SK-N-MC (cell line): Measurements from ENCODE around the gene SV2C.

ENCODE experiments used
- EZH2 ChIP-seq: fragments of 200-600 bp; sonication (generic); IDR thresholded peaks from one replicate; pipeline ENCODE4 v1.6.1; 2017; ENCODE audit warnings: antibody characterized with exemption
- FOXP2 ChIP-seq: optimal IDR thresholded peaks from 2 replicates; pipeline ENCODE3; 2011; ENCODE audit warnings: mild to moderate bottlenecking, moderate library complexity; ENCODE audit not compliant: insufficient read depth; ENCODE audit errors: extremely low read length, control extremely low read depth
- POLR2AphosphoS5 ChIP-seq: IDR thresholded peaks from 2 replicates; pipeline ENCODE4 v1.6.1; 2012; ENCODE audit warnings: mild to moderate bottlenecking, low read depth, low read length, borderline replicate concordance

DNA sequence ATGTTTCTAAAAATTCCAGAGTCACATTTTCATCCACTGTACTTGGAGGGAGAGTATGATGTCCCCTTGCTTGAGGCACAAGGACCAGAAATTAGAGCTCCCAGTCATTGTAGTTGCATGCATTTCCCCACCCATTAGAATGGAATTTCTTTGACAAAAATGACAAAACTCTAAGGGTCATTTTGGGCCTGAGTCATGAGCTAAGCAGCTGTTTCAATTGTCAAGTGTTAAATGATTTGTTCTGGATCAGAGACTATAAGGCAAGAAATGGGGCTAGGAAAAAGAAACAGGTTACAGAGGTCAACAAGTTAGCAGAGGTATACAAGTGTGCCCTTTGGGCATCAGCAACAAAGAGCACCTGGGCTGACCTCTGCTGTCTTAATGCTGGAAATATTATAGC is 188.7 kb downstream of the SV2C start:
- TF ChIP-seq POLR2AphosphoS5 = no peak
- TF ChIP-seq EZH2 = no peak
- no peak for TF ChIP-seq FOXP2
